ENCODE data around the gene CFAP53. TPM values are rescaled to one million over a fixed set of nuclear protein-coding genes. Genes with fewer than 3 reads are reported as not detected.

Gene CFAP53
- total and polyA plus RNA-seq, 2 of the 13 experiments (the other 11 are each of a cell fraction or from before 2014, with no cell fraction given): 0.05 to 0.07 TPM

GRCh38 chr18:50199921-50200320, 66.4 kb downstream of the CFAP53 start:
- no peak overlapping the region for H3K9ac ChIP-seq (ENCODE audit: insufficient read depth, low read depth, low read length)
- H3K4me3 ChIP-seq (replicated peaks in 1 of 3; ENCODE audit: insufficient read depth in 1 of 3, low read depth in 2 of 3, low read length in 3 of 3): no peak overlapping the region
- H4K20me1 ChIP-seq (ENCODE audit: insufficient read depth, low read length): no peaks in the 10 kb centered on the region
- ChIA-PET CTCF (ENCODE audit: low intra/inter-chr PET ratio, low total read pairs) (no interaction called here), POLR2A (no interaction called here)
- FAIRE-seq (no peak), ATAC-seq (no peak), DNase-seq (ENCODE audit: low spot score) (no peak)
- no peak overlapping the region for H2AFZ ChIP-seq (ENCODE audit: low read length)
- BruUV-seq (replicated peaks): no TSS peak
- intact Hi-C loops (cut with micrococcal nuclease; ENCODE audit: unreplicated experiment): no loop called here
- no peaks in the 10 kb centered on the region for H3K9me3 ChIP-seq (ENCODE audit: low read length)
- no peak overlapping the region for H3K4me2 ChIP-seq (ENCODE audit: low read depth, low read length)
- peaks cover 26% of the 10 kb centered on the region for H3K4me1 ChIP-seq (ENCODE audit: insufficient read depth, low read length)
- no peaks in the 10 kb centered on the region for H3K79me2 ChIP-seq (ENCODE audit: insufficient read depth, low read length)
- TF ChIP-seq RFX1 (IDR thresholded peaks at IDR 0.05) (no peak), NR2F6 (IDR thresholded peaks at IDR 0.05) (no peak), NR2F6 (CRISPR knock-in tag; IDR thresholded peaks at IDR 0.05) (no peak), MIER2 (CRISPR knock-in tag; IDR thresholded peaks at IDR 0.05) (no peak), TBX2 (CRISPR knock-in tag; IDR thresholded peaks at IDR 0.05; ENCODE audit: borderline replicate concordance) (no peak), KLF15 (CRISPR knock-in tag; IDR thresholded peaks at IDR 0.05; ENCODE audit: borderline replicate concordance) (no peak), SP1 (IDR thresholded peaks at IDR 0.05) (no peak), SP1 (CRISPR knock-in tag; IDR thresholded peaks at IDR 0.05) (no peak), ZFP41 (CRISPR knock-in tag; IDR thresholded peaks at IDR 0.05; ENCODE audit: borderline replicate concordance) (no peak), FOXA3 (CRISPR knock-in tag; IDR thresholded peaks at IDR 0.05) (no peak), ZNF605 (CRISPR knock-in tag; IDR thresholded peaks at IDR 0.05) (no peak), SMARCE1 (IDR thresholded peaks at IDR 0.05; ENCODE audit: borderline replicate concordance) (no peak), RAD51 (IDR thresholded peaks at IDR 0.05; ENCODE audit: borderline replicate concordance) (no peak)
- WGBS (ENCODE audit: low lambda C conversion rate): 67% methylated on average over 1 of the region's 1 CpG
- H3K27me3 ChIP-seq (ENCODE audit: control insufficient read depth in 1 of 2, insufficient read depth in 2 of 2, low read length in 2 of 2): peaks cover 0 to 31% of the 10 kb centered on the region in 2 experiments; a peak in 4 of 5 replicates
- no peaks in the 10 kb centered on the region for H3K36me3 ChIP-seq (replicated peaks in 1 of 2; ENCODE audit: control insufficient read depth in 1 of 2, insufficient read depth in 2 of 2, low read length in 2 of 2)
- H3K27ac ChIP-seq (ENCODE audit: extremely low read length, insufficient read depth, low read length): no peak overlapping the region
- in situ Hi-C loops (cut with HindIII; ENCODE audit: extremely low pct_ligation_motif_present, low pct_unique_long_range_greater_than_20kb): loop anchor here (5.0 to 10.0 kb wide), 2 partner anchors 143 to 285 kb away; no protein-coding TSS in a partner anchor
